ENCODE measurements around the gene IDH3G.

DNA sequence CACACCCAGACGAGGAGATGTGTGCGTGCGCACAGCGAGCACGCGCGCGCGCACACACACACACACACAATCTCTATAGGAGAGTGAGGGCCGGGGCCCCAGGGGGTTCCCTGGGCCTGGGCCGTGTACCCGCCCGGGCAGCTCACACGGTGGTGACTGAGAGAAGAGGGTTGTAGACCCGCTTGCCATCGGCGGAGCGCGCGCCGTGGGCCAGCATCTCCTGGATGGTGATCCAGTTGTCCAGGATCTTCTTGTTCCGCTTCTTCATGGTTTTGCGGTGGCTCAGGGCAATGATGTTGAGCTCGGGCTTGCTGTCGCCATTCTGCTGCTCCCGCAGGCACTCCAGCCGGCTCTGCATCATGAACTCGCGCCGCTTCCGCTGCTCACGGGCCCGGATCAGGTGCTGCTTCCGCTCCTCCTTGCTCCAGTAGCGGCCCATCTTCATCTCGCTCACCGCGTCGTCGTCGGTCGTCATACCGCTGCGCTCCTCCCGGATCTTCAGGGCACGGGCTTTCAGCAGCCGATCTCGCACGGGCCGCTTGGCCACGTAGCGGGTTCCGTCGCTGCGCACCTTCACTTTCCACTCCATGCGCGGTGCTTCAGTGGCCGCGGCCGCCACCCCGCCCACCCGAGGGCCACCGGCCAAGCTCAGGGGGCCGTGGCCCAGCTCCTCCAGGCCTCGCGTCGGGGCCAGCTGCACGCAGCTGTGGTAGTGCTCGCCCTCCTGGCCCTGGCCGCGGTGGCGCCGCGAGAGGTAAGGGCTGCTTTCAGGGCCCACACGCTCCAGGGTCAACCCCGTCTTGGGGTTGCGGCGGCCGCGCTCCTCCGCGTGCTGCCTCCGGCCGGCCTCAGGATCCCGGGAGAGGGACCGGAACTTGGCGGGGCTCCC is 9.3 kb upstream of the IDH3G start:
- TF ChIP-seq, protein P1, sequence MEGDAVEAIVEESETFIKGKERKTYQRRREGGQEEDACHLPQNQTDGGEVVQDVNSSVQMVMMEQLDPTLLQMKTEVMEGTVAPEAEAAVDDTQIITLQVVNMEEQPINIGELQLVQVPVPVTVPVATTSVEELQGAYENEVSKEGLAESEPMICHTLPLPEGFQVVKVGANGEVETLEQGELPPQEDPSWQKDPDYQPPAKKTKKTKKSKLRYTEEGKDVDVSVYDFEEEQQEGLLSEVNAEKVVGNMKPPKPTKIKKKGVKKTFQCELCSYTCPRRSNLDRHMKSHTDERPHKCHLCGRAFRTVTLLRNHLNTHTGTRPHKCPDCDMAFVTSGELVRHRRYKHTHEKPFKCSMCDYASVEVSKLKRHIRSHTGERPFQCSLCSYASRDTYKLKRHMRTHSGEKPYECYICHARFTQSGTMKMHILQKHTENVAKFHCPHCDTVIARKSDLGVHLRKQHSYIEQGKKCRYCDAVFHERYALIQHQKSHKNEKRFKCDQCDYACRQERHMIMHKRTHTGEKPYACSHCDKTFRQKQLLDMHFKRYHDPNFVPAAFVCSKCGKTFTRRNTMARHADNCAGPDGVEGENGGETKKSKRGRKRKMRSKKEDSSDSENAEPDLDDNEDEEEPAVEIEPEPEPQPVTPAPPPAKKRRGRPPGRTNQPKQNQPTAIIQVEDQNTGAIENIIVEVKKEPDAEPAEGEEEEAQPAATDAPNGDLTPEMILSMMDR (IDR thresholded peaks at IDR 0.05), result no peak
- TF ChIP-seq POLR2A (IDR thresholded peaks at IDR 0.05), result no peak
